Karpas-422 (cell line): ENCODE measurements around the gene TMEM151A. TPM values are rescaled to one million over a fixed set of nuclear protein-coding genes. Genes with fewer than 3 reads are reported as not detected.

Experiments used
- DNase-seq: peaks from one replicate; pipeline ENCODE4 v3.0.0-alpha.2; 2015
- H2AFZ ChIP-seq: fragments of 200-600 bp; sonication (generic); 2 replicates; pipeline ENCODE4 v1.6.1; 2014; ENCODE audit warnings: antibody characterized with exemption, low read length, mixed read lengths
- H3K27ac ChIP-seq: fragments of 200-600 bp; sonication (generic); 2 replicates; pipeline ENCODE4 v1.5.1; 2014; ENCODE audit warnings: mild to moderate bottlenecking, low read length, moderate library complexity
- H3K27me3 ChIP-seq: fragments of 200-600 bp; sonication (generic); 2 replicates; pipeline ENCODE4 v1.6.1; 2014; ENCODE audit warnings: low read length, mixed read lengths
- H3K36me3 ChIP-seq: fragments of 200-600 bp; sonication (generic); 2 replicates; pipeline ENCODE4 v1.6.1; 2014; ENCODE audit warnings: low read length, mixed read lengths; ENCODE audit not compliant: insufficient read depth
- H3K4me1 ChIP-seq: fragments of 200-600 bp; sonication (generic); 2 replicates; pipeline ENCODE4 v1.6.1; 2014; ENCODE audit warnings: mild to moderate bottlenecking, low read length, mixed read lengths
- H3K4me2 ChIP-seq: fragments of 200-600 bp; sonication (generic); 2 replicates; pipeline ENCODE4 v1.6.1; 2014; ENCODE audit warnings: low read length, low read depth, mild to moderate bottlenecking; ENCODE audit not compliant: poor library complexity, severe bottlenecking
- H3K4me3 ChIP-seq: fragments of 200-600 bp; sonication (generic); 2 replicates; pipeline ENCODE4 v1.5.1; 2014; ENCODE audit warnings: mild to moderate bottlenecking, antibody characterized with exemption, low read length, mixed read lengths
- H3K79me2 ChIP-seq: fragments of 200-600 bp; sonication (generic); 2 replicates; pipeline ENCODE4 v1.6.1; 2014; ENCODE audit warnings: mild to moderate bottlenecking, low read length, mixed read lengths
- H3K9ac ChIP-seq: fragments of 200-600 bp; sonication (generic); 2 replicates; pipeline ENCODE4 v1.6.0; 2014; ENCODE audit warnings: low read length
- H3K9me2 ChIP-seq: fragments of 200-600 bp; sonication (generic), shearing (Covaris generic); replicated peaks from 2 replicates; pipeline ENCODE4 v1.6.0; 2014; ENCODE audit warnings: mild to moderate bottlenecking, low read length, moderate library complexity; ENCODE audit not compliant: insufficient read depth
- H3K9me3 ChIP-seq: fragments of 300-700, 200-600 bp; sonication (generic); 2 replicates; pipeline ENCODE4 v1.6.1; 2014; ENCODE audit warnings: low read length, mixed read lengths
- H4K20me1 ChIP-seq: fragments of 200-600 bp; sonication (generic); 2 replicates; pipeline ENCODE4 v1.6.1; 2014; ENCODE audit warnings: mild to moderate bottlenecking, antibody characterized with exemption, low read length, low read depth; ENCODE audit not compliant: insufficient read depth
- total RNA-seq: library from RNA; depleted of rRNA; stranded (reverse); fragments of >200 nt; shearing (Covaris generic); gene quantifications from 2 replicates; pipeline ENCODE4 v1.2.3, GENCODE V29; 2014; ENCODE audit warnings: low replicate concordance

Gene TMEM151A
- total RNA-seq, 1 experiment from 2014 or later = not detected

GRCh38 chr11:66323684-66324083, 32.0 kb downstream of the TMEM151A start:
- Histone ChIP-seq H3K4me2 (no peak overlapping the region), H3K4me3 (no peak overlapping the region), H3K27ac (no peak overlapping the region), H2AFZ (no peak overlapping the region), H3K27me3 (no peaks in the 10 kb centered on the region), H3K9me2 (no peaks in the 10 kb centered on the region), H3K36me3 (no peaks in the 10 kb centered on the region), H3K79me2 (no peaks in the 10 kb centered on the region), H3K4me1 (peaks cover 20% of the 10 kb centered on the region), H3K9me3 (no peaks in the 10 kb centered on the region), H4K20me1 (no peaks in the 10 kb centered on the region), H3K9ac (no peak overlapping the region)
- no peak for DNase-seq

- no peak overlapping the region for H2AFZ ChIP-seq
- H3K9ac ChIP-seq = no peak overlapping the region
- no peaks in the 10 kb centered on the region for H3K36me3 ChIP-seq
- no peaks in the 10 kb centered on the region for H3K79me2 ChIP-seq
- H3K27me3 ChIP-seq = no peaks in the 10 kb centered on the region
- H4K20me1 ChIP-seq = no peaks in the 10 kb centered on the region
- no peaks in the 10 kb centered on the region for H3K9me2 ChIP-seq
- H3K4me3 ChIP-seq = no peak overlapping the region
- no peak for DNase-seq
- H3K4me1 ChIP-seq = peaks cover 16% of the 10 kb centered on the region
- H3K9me3 ChIP-seq = no peaks in the 10 kb centered on the region
- H3K4me2 ChIP-seq = no peak overlapping the region
- H3K27ac ChIP-seq = no peak overlapping the region
These were observed 33.0 kb downstream of the TMEM151A start for GRCh38 chr11:66324664-66325063.

GRCh38 chr11:66325263-66325671, 33.6 kb downstream of the TMEM151A start:
- no peaks in the 10 kb centered on the region for H3K36me3 ChIP-seq
- H3K4me1 ChIP-seq = peaks cover 16% of the 10 kb centered on the region
- H3K79me2 ChIP-seq = no peaks in the 10 kb centered on the region
- H3K27me3 ChIP-seq = no peaks in the 10 kb centered on the region
- H3K9me3 ChIP-seq = no peaks in the 10 kb centered on the region
- no peak overlapping the region for H3K4me3 ChIP-seq
- H3K27ac ChIP-seq = no peak overlapping the region
- H3K9ac ChIP-seq = no peak overlapping the region
- DNase-seq = no peak
- H2AFZ ChIP-seq = no peak overlapping the region
- H3K9me2 ChIP-seq = no peaks in the 10 kb centered on the region
- no peaks in the 10 kb centered on the region for H4K20me1 ChIP-seq
- no peak overlapping the region for H3K4me2 ChIP-seq

GRCh38 chr11:66326261-66327111, 34.8 kb downstream of the TMEM151A start:
- Histone ChIP-seq H3K27me3 (no peaks in the 10 kb centered on the region), H3K36me3 (no peaks in the 10 kb centered on the region), H3K9ac (no peak overlapping the region), H3K27ac (no peak overlapping the region), H3K4me1 (peaks cover 16% of the 10 kb centered on the region), H3K9me2 (no peaks in the 10 kb centered on the region), H3K4me3 (no peak overlapping the region), H4K20me1 (no peaks in the 10 kb centered on the region), H3K79me2 (no peaks in the 10 kb centered on the region), H2AFZ (no peak overlapping the region), H3K9me3 (no peaks in the 10 kb centered on the region), H3K4me2 (no peak overlapping the region)
- no peak for DNase-seq

- no peak for DNase-seq
- peak overlapping the region; percentile 18; the same call in 1 of the 2 replicates for H3K9ac ChIP-seq
These were observed 35.7 kb downstream of the TMEM151A start for GRCh38 chr11:66327171-66328030.

GRCh38 chr11:66328031-66328301, 36.3 kb downstream of the TMEM151A start:
- Histone ChIP-seq H3K9me2 (no peaks in the 10 kb centered on the region), H3K27ac (no peak overlapping the region), H3K36me3 (no peaks in the 10 kb centered on the region), H3K4me3 (no peak overlapping the region), H3K4me1 (peaks cover 16% of the 10 kb centered on the region), H3K9me3 (no peaks in the 10 kb centered on the region), H4K20me1 (no peaks in the 10 kb centered on the region), H3K27me3 (no peaks in the 10 kb centered on the region), H3K9ac (peak overlapping the region; percentile 18; the same call in 1 of the 2 replicates), H2AFZ (peak overlapping the region; percentile 85; the same call in 1 of the 2 replicates), H3K79me2 (no peaks in the 10 kb centered on the region), H3K4me2 (peak overlapping the region; percentile 83)
- no peak for DNase-seq

More at GRCh38 chr11:66327171-66328030, 35.7 kb downstream of the TMEM151A start:
- H3K4me1 ChIP-seq = peaks cover 16% of the 10 kb centered on the region
- H3K9me2 ChIP-seq = no peaks in the 10 kb centered on the region
- H3K27ac ChIP-seq = no peak overlapping the region
- H3K4me2 ChIP-seq = no peak overlapping the region
- no peaks in the 10 kb centered on the region for H3K9me3 ChIP-seq
- no peak overlapping the region for H2AFZ ChIP-seq
- H3K4me3 ChIP-seq = no peak overlapping the region
- no peaks in the 10 kb centered on the region for H4K20me1 ChIP-seq
- H3K36me3 ChIP-seq = no peaks in the 10 kb centered on the region
- no peaks in the 10 kb centered on the region for H3K27me3 ChIP-seq
- H3K79me2 ChIP-seq = no peaks in the 10 kb centered on the region

GRCh38 chr11:66328302-66329144, 36.8 kb downstream of the TMEM151A start:
- H3K9me2 ChIP-seq = no peaks in the 10 kb centered on the region
- H3K4me1 ChIP-seq = peaks cover 16% of the 10 kb centered on the region
- H3K79me2 ChIP-seq = no peaks in the 10 kb centered on the region
- H2AFZ ChIP-seq = peak overlapping the region; percentile 85
- H3K27me3 ChIP-seq = no peaks in the 10 kb centered on the region
- peak overlapping the region; percentile 52 for H3K4me3 ChIP-seq
- no peaks in the 10 kb centered on the region for H3K36me3 ChIP-seq
- no peak overlapping the region for H3K27ac ChIP-seq
- no peaks in the 10 kb centered on the region for H4K20me1 ChIP-seq
- peak; percentile 93 for DNase-seq
- no peaks in the 10 kb centered on the region for H3K9me3 ChIP-seq
- H3K9ac ChIP-seq = peak overlapping the region; percentile 55
- peak overlapping the region; percentile 83 for H3K4me2 ChIP-seq
